ENCODE results near the gene ZXDC. TPM values are rescaled to one million over a fixed set of nuclear protein-coding genes. Genes with fewer than 3 reads are reported as not detected.

Gene ZXDC
- total RNA-seq, 1 experiment from 2014 or later: 27.2 TPM

GRCh38 chr3:126500016-126500415 is 24.3 kb upstream of the ZXDC start:
- H3K27me3 ChIP-seq (ENCODE audit: control insufficient read depth, insufficient read depth, low read length): no peaks in the 10 kb centered on the region
- H3K36me3 ChIP-seq (replicated peaks; ENCODE audit: control insufficient read depth, insufficient read depth, low read length): no peaks in the 10 kb centered on the region
- no peak overlapping the region for H3K4me3 ChIP-seq (ENCODE audit: insufficient read depth, low read depth, low read length)
- peak; percentile 76 for DNase-seq

- Histone ChIP-seq H3K27me3 (ENCODE audit: control insufficient read depth, insufficient read depth, low read length) (no peaks in the 10 kb centered on the region), H3K4me3 (ENCODE audit: insufficient read depth, low read depth, low read length) (no peak overlapping the region), H3K36me3 (replicated peaks; ENCODE audit: control insufficient read depth, insufficient read depth, low read length) (no peaks in the 10 kb centered on the region)
- no peak for DNase-seq
Observed at GRCh38 chr3:126499401-126499800, 23.7 kb upstream of the ZXDC start.

GRCh38 chr3:126498929-126499328 is 23.2 kb upstream of the ZXDC start:
- H3K4me3 ChIP-seq (ENCODE audit: insufficient read depth, low read depth, low read length): no peak overlapping the region
- no peaks in the 10 kb centered on the region for H3K36me3 ChIP-seq (replicated peaks; ENCODE audit: control insufficient read depth, insufficient read depth, low read length)
- peak; percentile 82 for DNase-seq
- no peaks in the 10 kb centered on the region for H3K27me3 ChIP-seq (ENCODE audit: control insufficient read depth, insufficient read depth, low read length)

- H3K27me3 ChIP-seq (ENCODE audit: control insufficient read depth, insufficient read depth, low read length): no peaks in the 10 kb centered on the region
- H3K4me3 ChIP-seq (ENCODE audit: insufficient read depth, low read depth, low read length): no peak overlapping the region
- no peaks in the 10 kb centered on the region for H3K36me3 ChIP-seq (replicated peaks; ENCODE audit: control insufficient read depth, insufficient read depth, low read length)
- no peak for DNase-seq
Observed at GRCh38 chr3:126498461-126498860, 22.8 kb upstream of the ZXDC start.

GRCh38 chr3:126497956-126498355 is 22.3 kb upstream of the ZXDC start:
- H3K36me3 ChIP-seq (replicated peaks; ENCODE audit: control insufficient read depth, insufficient read depth, low read length): no peaks in the 10 kb centered on the region

GRCh38 chr3:126496894-126497850 is 21.5 kb upstream of the ZXDC start:
- Histone ChIP-seq H3K36me3 (replicated peaks; ENCODE audit: control insufficient read depth, insufficient read depth, low read length) (no peaks in the 10 kb centered on the region), H3K4me3 (ENCODE audit: insufficient read depth, low read depth, low read length) (no peak overlapping the region), H3K27me3 (ENCODE audit: control insufficient read depth, insufficient read depth, low read length) (no peaks in the 10 kb centered on the region)
- DNase-seq: no peak

More at GRCh38 chr3:126497956-126498355, 22.3 kb upstream of the ZXDC start:
- no peaks in the 10 kb centered on the region for H3K27me3 ChIP-seq (ENCODE audit: control insufficient read depth, insufficient read depth, low read length)
- DNase-seq: no peak
- H3K4me3 ChIP-seq (ENCODE audit: insufficient read depth, low read depth, low read length): no peak overlapping the region

- H3K36me3 ChIP-seq (replicated peaks; ENCODE audit: control insufficient read depth, insufficient read depth, low read length): no peaks in the 10 kb centered on the region
- no peak for DNase-seq
- H3K4me3 ChIP-seq (ENCODE audit: insufficient read depth, low read depth, low read length): no peak overlapping the region
- no peaks in the 10 kb centered on the region for H3K27me3 ChIP-seq (ENCODE audit: control insufficient read depth, insufficient read depth, low read length)
Observed at GRCh38 chr3:126495786-126496185, 20.1 kb upstream of the ZXDC start.

GRCh38 chr3:126494970-126495230 is 19.2 kb upstream of the ZXDC start:
- Histone ChIP-seq H3K36me3 (replicated peaks; ENCODE audit: control insufficient read depth, insufficient read depth, low read length) (no peaks in the 10 kb centered on the region), H3K27me3 (ENCODE audit: control insufficient read depth, insufficient read depth, low read length) (no peaks in the 10 kb centered on the region), H3K4me3 (ENCODE audit: insufficient read depth, low read depth, low read length) (no peak overlapping the region)
- DNase-seq: no peak

- no peaks in the 10 kb centered on the region for H3K36me3 ChIP-seq (replicated peaks; ENCODE audit: control insufficient read depth, insufficient read depth, low read length)
- H3K4me3 ChIP-seq (ENCODE audit: insufficient read depth, low read depth, low read length): no peak overlapping the region
- no peak for DNase-seq
- H3K27me3 ChIP-seq (ENCODE audit: control insufficient read depth, insufficient read depth, low read length): no peaks in the 10 kb centered on the region
Observed at GRCh38 chr3:126494204-126494969, 18.7 kb upstream of the ZXDC start.

GRCh38 chr3:126493739-126494138 is 18.0 kb upstream of the ZXDC start:
- Histone ChIP-seq H3K27me3 (ENCODE audit: control insufficient read depth, insufficient read depth, low read length) (no peaks in the 10 kb centered on the region), H3K36me3 (replicated peaks; ENCODE audit: control insufficient read depth, insufficient read depth, low read length) (no peaks in the 10 kb centered on the region), H3K4me3 (ENCODE audit: insufficient read depth, low read depth, low read length) (no peak overlapping the region)
- DNase-seq: no peak

- H3K27me3 ChIP-seq (ENCODE audit: control insufficient read depth, insufficient read depth, low read length): no peaks in the 10 kb centered on the region
- DNase-seq: no peak
- H3K4me3 ChIP-seq (ENCODE audit: insufficient read depth, low read depth, low read length): no peak overlapping the region
- H3K36me3 ChIP-seq (replicated peaks; ENCODE audit: control insufficient read depth, insufficient read depth, low read length): no peaks in the 10 kb centered on the region
Observed at GRCh38 chr3:126493051-126493450, 17.4 kb upstream of the ZXDC start.

- DNase-seq: no peak
- Histone ChIP-seq H3K36me3 (replicated peaks; ENCODE audit: control insufficient read depth, insufficient read depth, low read length) (no peaks in the 10 kb centered on the region), H3K4me3 (ENCODE audit: insufficient read depth, low read depth, low read length) (no peak overlapping the region), H3K27me3 (ENCODE audit: control insufficient read depth, insufficient read depth, low read length) (no peaks in the 10 kb centered on the region)
Observed at GRCh38 chr3:126491221-126492013, 15.7 kb upstream of the ZXDC start.

- H3K4me3 ChIP-seq (ENCODE audit: insufficient read depth, low read depth, low read length): no peak overlapping the region
- peak; percentile 88 for DNase-seq
- no peaks in the 10 kb centered on the region for H3K36me3 ChIP-seq (replicated peaks; ENCODE audit: control insufficient read depth, insufficient read depth, low read length)
Observed at GRCh38 chr3:126490619-126491018, 14.9 kb upstream of the ZXDC start.

GRCh38 chr3:126488886-126489569 is 13.3 kb upstream of the ZXDC start:
- DNase-seq: no peak
- Histone ChIP-seq H3K27me3 (ENCODE audit: control insufficient read depth, insufficient read depth, low read length) (no peaks in the 10 kb centered on the region), H3K36me3 (replicated peaks; ENCODE audit: control insufficient read depth, insufficient read depth, low read length) (no peaks in the 10 kb centered on the region), H3K4me3 (ENCODE audit: insufficient read depth, low read depth, low read length) (no peak overlapping the region)

More at GRCh38 chr3:126490619-126491018, 14.9 kb upstream of the ZXDC start:
- H3K27me3 ChIP-seq (ENCODE audit: control insufficient read depth, insufficient read depth, low read length): no peaks in the 10 kb centered on the region
